CMK (cell line): ENCODE measurements around the gene PLA2G5.
"Not testable (repeated sequence)": the region's sequence is repeated elsewhere in the genome, so short reads cannot be mapped to it uniquely, and the experiment has no call there.

Experiments
- DNase-seq: peaks from one replicate; pipeline ENCODE4 v3.0.0-alpha.2; 2010; ENCODE audit warnings: low read depth

Gene PLA2G5

GRCh38 chr1:20069874-20070273 is at the start of gene PLA2G5:
Gene PLA2G5 (plus strand): TSS chr1:20070194. CDS start chr1:20084831, 14,637 bp downstream.
- DNase-seq = no peak

- no peak for DNase-seq
Observed at GRCh38 chr1:20028125-20028524, 41.9 kb upstream of the PLA2G5 start.

GRCh38 chr1:20028726-20029125 is 41.3 kb upstream of the PLA2G5 start:
- DNase-seq = no peak

GRCh38 chr1:20029178-20029912 is 40.6 kb upstream of the PLA2G5 start:
- DNase-seq = no peak

GRCh38 chr1:20030436-20031151 is 39.4 kb upstream of the PLA2G5 start:
- not testable (repeated sequence) for DNase-seq

- DNase-seq = no peak
Observed at GRCh38 chr1:20031161-20031560, 38.8 kb upstream of the PLA2G5 start.

GRCh38 chr1:20031836-20032235 is 38.2 kb upstream of the PLA2G5 start:
- no peak for DNase-seq

- no peak for DNase-seq
Observed at GRCh38 chr1:20032425-20032824, 37.6 kb upstream of the PLA2G5 start.

- no peak for DNase-seq
Observed at GRCh38 chr1:20033420-20033819, 36.6 kb upstream of the PLA2G5 start.

- no peak for DNase-seq
Observed at GRCh38 chr1:20035114-20035513, 34.9 kb upstream of the PLA2G5 start.

- DNase-seq = no peak
Observed at GRCh38 chr1:20037877-20038276, 32.1 kb upstream of the PLA2G5 start.

- DNase-seq = no peak
Observed at GRCh38 chr1:20047096-20047495, 22.9 kb upstream of the PLA2G5 start.

GRCh38 chr1:20048563-20048962 is 21.4 kb upstream of the PLA2G5 start:
- no peak for DNase-seq

GRCh38 chr1:20049056-20049798 is 20.8 kb upstream of the PLA2G5 start:
- not testable (repeated sequence) for DNase-seq

- DNase-seq = no peak
Observed at GRCh38 chr1:20051218-20051829, 18.7 kb upstream of the PLA2G5 start.

GRCh38 chr1:20052386-20052785 is 17.6 kb upstream of the PLA2G5 start:
- DNase-seq = no peak

GRCh38 chr1:20057886-20058420 is 12.0 kb upstream of the PLA2G5 start:
- no peak for DNase-seq

- DNase-seq = no peak
Observed at GRCh38 chr1:20058531-20058930, 11.5 kb upstream of the PLA2G5 start.

GRCh38 chr1:20059847-20060246 is 10.1 kb upstream of the PLA2G5 start:
- DNase-seq = no peak

GRCh38 chr1:20060791-20061190 is 9.2 kb upstream of the PLA2G5 start:
- DNase-seq = not testable (repeated sequence)

- DNase-seq = no peak
Observed at GRCh38 chr1:20061866-20062265, 8.1 kb upstream of the PLA2G5 start.

- DNase-seq = no peak
Observed at GRCh38 chr1:20063861-20064292, 6.1 kb upstream of the PLA2G5 start.
